HG02610 (cell line): ENCODE measurements around the gene DGKI.
A peak's percentile ranks its signal among the peaks of the same experiment; 100 is the strongest.

Experiments
- ATAC-seq: cut with Tn5 transposase; IDR thresholded peaks from one replicate; pipeline ENCODE4 v1.9.1; 2021; ENCODE audit warnings: mild to moderate bottlenecking, moderate library complexity; ENCODE audit not compliant: unreplicated experiment

Gene DGKI

GRCh38 chr7:137694405-137694804 is 152.4 kb downstream of the DGKI start:
- ATAC-seq: peak; percentile 68

DNA sequence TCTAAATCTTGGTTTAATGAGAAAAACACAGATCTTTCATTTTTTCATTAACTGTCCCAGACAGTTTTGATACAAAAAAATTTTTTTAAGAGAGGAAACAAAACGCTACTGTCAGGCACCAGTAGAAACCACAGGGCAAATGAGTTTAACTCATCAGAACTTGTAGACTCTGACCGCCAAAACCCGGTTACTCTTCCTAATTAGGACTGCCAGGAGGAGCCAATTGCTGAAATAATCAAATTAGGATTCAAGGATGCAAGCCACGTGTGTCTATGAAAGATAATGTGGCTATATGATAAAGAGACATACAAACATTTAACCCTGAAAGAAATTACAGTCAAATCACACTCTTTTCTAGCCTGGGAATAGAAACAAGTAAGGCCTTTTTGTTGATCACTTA is 154.4 kb downstream of the DGKI start:
- ATAC-seq: no peak

- ATAC-seq: no peak
Observed at GRCh38 chr7:137691566-137691965, 155.2 kb downstream of the DGKI start.

- no peak for ATAC-seq
Observed at GRCh38 chr7:137690635-137691034, 156.1 kb downstream of the DGKI start.

DNA sequence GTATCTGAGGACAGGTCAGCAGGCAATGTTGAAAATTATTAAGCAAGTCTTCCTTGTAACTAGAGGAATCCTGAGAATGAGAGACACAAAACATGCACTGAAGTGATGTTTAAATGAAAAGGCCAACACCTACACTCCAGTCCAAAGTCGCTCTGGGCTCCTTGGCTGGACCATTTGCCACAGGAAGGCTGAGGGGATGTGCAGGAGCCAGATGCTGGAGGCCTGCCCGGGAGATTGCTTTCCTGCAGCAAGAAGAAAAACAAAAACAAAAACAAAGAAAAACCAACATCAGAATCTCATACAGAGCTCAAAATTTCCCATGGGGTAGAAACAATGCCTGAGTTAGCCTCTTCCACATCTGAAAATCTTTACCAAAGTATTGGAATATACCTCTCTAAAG is 157.0 kb downstream of the DGKI start:
- ATAC-seq: no peak

GRCh38 chr7:137687556-137688265 is 159.1 kb downstream of the DGKI start:
- ATAC-seq: no peak

DNA sequence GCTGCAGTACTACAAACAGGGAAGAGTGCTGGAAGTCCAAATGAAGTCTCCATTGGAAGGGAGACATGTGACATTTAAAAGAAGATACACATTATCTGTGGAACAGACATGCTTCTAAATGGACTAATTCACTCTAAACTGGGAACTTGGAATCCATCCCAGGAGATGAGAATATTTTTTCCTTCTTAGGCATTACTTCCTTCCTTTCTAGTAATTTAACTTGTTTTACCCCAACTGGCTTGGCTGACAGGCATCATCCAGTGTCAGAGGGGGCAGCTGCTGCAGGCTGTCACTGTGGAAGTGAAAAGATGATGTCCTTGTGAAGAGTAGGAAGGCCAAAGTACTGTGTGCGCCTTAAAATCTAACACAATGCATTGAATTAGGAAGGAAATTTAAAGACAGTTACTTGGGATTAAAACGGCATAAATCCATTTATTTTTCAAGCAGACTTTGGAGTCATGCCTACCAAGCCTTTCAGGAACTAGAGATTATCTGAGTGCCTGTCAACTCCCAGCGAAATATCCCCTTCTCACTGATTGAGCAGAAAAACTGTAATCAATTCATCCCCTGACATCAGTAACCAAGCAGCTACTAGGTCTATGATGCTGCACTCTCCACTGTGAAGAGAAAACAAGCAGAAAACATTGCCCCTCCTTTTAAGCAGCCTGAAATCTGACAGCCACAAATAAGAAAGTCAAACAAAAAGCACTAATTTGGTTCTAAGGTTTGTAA is 161.2 kb downstream of the DGKI start:
- ATAC-seq: no peak

GRCh38 chr7:137684776-137685175 is 162.0 kb downstream of the DGKI start:
- ATAC-seq: no peak

- no peak for ATAC-seq
Observed at GRCh38 chr7:137684316-137684715, 162.5 kb downstream of the DGKI start.

DNA sequence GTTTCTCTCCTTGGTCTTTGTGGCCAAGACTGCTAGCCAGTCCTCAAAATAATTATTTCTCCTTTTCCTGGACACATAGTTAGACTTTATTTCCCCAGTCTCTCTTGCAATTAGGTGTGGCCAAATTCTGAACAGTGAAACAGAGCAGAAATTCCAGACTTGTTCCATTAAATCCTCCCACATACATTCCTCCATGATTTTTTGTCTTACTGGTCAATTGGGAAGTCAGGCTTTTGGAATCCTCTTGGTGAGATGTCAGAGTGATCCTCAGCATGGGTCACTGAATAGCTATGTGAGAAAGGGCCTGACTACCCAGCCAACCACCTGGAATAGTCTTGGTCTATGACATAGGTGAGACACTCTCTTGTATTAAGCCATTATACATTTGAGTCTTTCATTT is 164.2 kb downstream of the DGKI start:
- no peak for ATAC-seq

- ATAC-seq: no peak
Observed at GRCh38 chr7:137681657-137682562, 164.9 kb downstream of the DGKI start.

GRCh38 chr7:137674551-137675409 is 172.0 kb downstream of the DGKI start:
- no peak for ATAC-seq

- no peak for ATAC-seq
Observed at GRCh38 chr7:137674048-137674447, 172.7 kb downstream of the DGKI start.

- ATAC-seq: no peak
Observed at GRCh38 chr7:137671920-137672319, 174.9 kb downstream of the DGKI start.

GRCh38 chr7:137670222-137671064 is 176.3 kb downstream of the DGKI start:
- ATAC-seq: peak; percentile 81

DNA sequence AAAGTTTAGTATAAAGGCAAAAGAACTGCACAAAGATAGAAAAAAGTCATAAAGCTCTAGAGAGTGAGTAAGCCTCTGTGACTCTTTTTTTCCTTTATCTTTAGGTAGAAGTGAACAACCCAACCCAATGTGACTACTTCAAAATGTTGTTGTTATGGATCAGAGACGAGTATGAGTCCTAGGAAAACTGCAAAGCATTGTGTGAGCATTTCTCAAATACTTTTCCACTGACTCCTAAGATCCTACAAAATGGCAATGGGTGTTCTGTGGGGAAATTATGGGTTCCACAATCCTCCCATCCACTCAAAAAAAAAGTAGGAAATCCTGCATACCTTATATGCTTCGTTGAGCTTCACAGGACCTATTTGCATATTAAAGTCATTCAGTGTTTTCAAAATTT is 177.1 kb downstream of the DGKI start:
- no peak for ATAC-seq

DNA sequence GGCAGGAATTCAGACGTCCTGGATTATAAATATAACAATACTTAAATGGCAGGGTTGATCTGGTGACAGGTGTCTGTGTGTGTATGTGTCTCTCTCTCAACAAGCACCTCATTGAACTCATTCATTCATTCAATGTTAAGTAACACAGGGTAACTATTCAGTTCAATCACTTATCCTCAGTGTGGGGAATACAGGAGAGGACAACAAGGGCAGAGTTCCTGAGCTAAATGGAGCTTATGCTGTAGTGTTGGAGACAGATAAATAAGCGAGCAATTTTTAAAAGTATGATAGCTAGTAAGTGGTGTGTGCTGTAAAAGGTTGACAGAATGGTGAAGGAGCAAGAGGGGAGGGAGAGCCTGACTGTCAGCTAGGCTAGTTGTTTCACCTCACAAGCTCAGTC is 178.4 kb downstream of the DGKI start:
- ATAC-seq: no peak

- ATAC-seq: no peak
Observed at GRCh38 chr7:137667633-137668387, 179.0 kb downstream of the DGKI start.

DNA sequence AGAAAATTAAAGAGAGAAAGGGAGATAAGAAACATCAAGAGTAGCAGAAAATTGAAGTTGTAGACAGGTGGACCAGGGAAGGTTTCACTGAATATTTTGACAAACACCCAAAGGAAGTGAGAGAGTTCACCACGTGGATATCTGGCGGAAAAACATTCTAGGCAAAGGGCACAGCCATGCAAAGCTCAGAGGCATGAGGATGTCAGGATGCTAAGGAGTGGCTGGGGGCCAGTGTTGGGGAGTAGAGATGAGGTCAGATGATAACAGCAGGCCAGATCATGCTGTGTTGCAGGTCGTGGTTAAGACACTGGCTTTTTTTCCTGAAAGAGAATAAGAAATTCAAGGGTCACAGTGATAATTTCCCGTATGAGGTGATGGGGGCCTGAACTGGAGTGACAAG is 181.9 kb downstream of the DGKI start:
- ATAC-seq: no peak
